ENCODE results near the gene GNB1L.

GRCh38 chr22:19872779-19873137, 18.1 kb upstream of the GNB1L start:
- no peak for TF ChIP-seq CTCF (IDR thresholded peaks at IDR 0.05)
- no peak for TF ChIP-seq EZH2 (IDR thresholded peaks at IDR 0.05)
- no peak for TF ChIP-seq EZH2phosphoT487 (IDR thresholded peaks at IDR 0.05)

All from neural progenitor cell (in vitro differentiated cells).